Transverse colon (tissue), 4 donors: ENCODE results near the gene CNNM1.

Source experiments
- POLR2AphosphoS5 ChIP-seq, 3 donors: sonication (generic); formaldehyde crosslinking; IDR thresholded peaks; one replicate each; pipeline ENCODE4 v1.6.1; 2016; ENCODE audit warnings: antibody characterized with exemption in 3 of 3
- TF ChIP-seq, protein P1 (sequence below), 5 experiments: fragments of 200-600 bp in 3 of 5; fragments of 450-650 bp in 2 of 5; sonication (generic) in 3 of 5; IDR thresholded peaks; 1 replicate in 2 of 5; 2 replicates in 3 of 5; pipeline ENCODE4 v1.5.1; 2016 to 2017; ENCODE audit warnings: antibody characterized with exemption in 5 of 5, inconsistent platforms in 3 of 5, mild to moderate bottlenecking in 2 of 5, moderate library complexity in 1 of 5

GRCh38 chr10:99365736-99366135 is 36.6 kb downstream of the CNNM1 start:
- TF ChIP-seq POLR2AphosphoS5 (IDR thresholded peaks at IDR 0.05): no peak
- TF ChIP-seq, protein P1, sequence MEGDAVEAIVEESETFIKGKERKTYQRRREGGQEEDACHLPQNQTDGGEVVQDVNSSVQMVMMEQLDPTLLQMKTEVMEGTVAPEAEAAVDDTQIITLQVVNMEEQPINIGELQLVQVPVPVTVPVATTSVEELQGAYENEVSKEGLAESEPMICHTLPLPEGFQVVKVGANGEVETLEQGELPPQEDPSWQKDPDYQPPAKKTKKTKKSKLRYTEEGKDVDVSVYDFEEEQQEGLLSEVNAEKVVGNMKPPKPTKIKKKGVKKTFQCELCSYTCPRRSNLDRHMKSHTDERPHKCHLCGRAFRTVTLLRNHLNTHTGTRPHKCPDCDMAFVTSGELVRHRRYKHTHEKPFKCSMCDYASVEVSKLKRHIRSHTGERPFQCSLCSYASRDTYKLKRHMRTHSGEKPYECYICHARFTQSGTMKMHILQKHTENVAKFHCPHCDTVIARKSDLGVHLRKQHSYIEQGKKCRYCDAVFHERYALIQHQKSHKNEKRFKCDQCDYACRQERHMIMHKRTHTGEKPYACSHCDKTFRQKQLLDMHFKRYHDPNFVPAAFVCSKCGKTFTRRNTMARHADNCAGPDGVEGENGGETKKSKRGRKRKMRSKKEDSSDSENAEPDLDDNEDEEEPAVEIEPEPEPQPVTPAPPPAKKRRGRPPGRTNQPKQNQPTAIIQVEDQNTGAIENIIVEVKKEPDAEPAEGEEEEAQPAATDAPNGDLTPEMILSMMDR (IDR thresholded peaks at IDR 0.05): no peak
